WTC11 (cell line): ENCODE data around the gene SEL1L3. TPM values are rescaled to one million over a fixed set of nuclear protein-coding genes. Genes with fewer than 3 reads are reported as not detected.

Source experiments
- ATAC-seq: fragments of 200-7000 bp; cut with Tn5 transposase; 2 replicates; pipeline ENCODE4 v1.10.0; 2021; ENCODE audit warnings: mild to moderate bottlenecking, moderate library complexity
- CTCF ChIA-PET: fragments of 300-600 bp; sonication (Branson Sonifier 250); formaldehyde crosslinking; loops from one replicate; lab custom pipeline; 2021; ENCODE audit warnings: antibody characterized with exemption; lab: Charles Lee
- POLR2A ChIA-PET: fragments of 350-600 bp; sonication (Branson Sonifier 250); formaldehyde crosslinking; loops from one replicate; lab custom pipeline; 2021; ENCODE audit warnings: antibody characterized with exemption; lab: Charles Lee
- DNase-seq: peaks from one replicate; pipeline ENCODE4 v3.0.0; 2021; ENCODE audit warnings: low spot score
- H3K27ac Mint-ChIP-seq: 2 replicates; pipeline ENCODE4 v1.8.0; 2021; ENCODE audit warnings: mixed read lengths
- H3K27me3 Mint-ChIP-seq: 2 replicates; pipeline ENCODE4 v1.8.0; 2021; ENCODE audit warnings: low read depth, mild to moderate bottlenecking, moderate library complexity, mixed read lengths
- H3K36me3 Mint-ChIP-seq: 2 replicates; pipeline ENCODE4 v1.8.0; 2021; ENCODE audit warnings: mixed read lengths
- H3K4me1 Mint-ChIP-seq: 2 replicates; pipeline ENCODE4 v1.8.0; 2022; ENCODE audit warnings: mixed read lengths
- H3K4me3 Mint-ChIP-seq: 2 replicates; pipeline ENCODE4 v1.8.0; 2021; ENCODE audit warnings: mild to moderate bottlenecking, moderate library complexity, mixed read lengths
- H3K9me3 Mint-ChIP-seq: 2 replicates; pipeline ENCODE4 v1.8.0; 2021; ENCODE audit warnings: mixed read lengths
- AFF4 ChIP-seq: sonication (generic); formaldehyde crosslinking; IDR thresholded peaks from 2 replicates; pipeline ENCODE4 v1.8.1; 2023; ENCODE audit warnings: mild to moderate bottlenecking, missing genetic modification reagents, borderline replicate concordance
- ATF1 ChIP-seq: sonication (generic); formaldehyde crosslinking; IDR thresholded peaks from 2 replicates; pipeline ENCODE4 v1.8.1; 2023; ENCODE audit warnings: mild to moderate bottlenecking, moderate library complexity, missing genetic modification reagents
- CBFB ChIP-seq: sonication (generic); formaldehyde crosslinking; IDR thresholded peaks from 2 replicates; pipeline ENCODE4 v1.8.1; 2022; ENCODE audit warnings: mild to moderate bottlenecking, low read depth, missing genetic modification reagents
- ELF4 ChIP-seq: sonication (generic); formaldehyde crosslinking; IDR thresholded peaks from 2 replicates; pipeline ENCODE4 v1.8.1; 2022; ENCODE audit warnings: low read depth, mild to moderate bottlenecking, moderate library complexity, missing genetic modification reagents
- ESRRA ChIP-seq: sonication (generic); formaldehyde crosslinking; IDR thresholded peaks from 2 replicates; pipeline ENCODE4 v1.8.1; 2022; ENCODE audit warnings: mild to moderate bottlenecking, missing genetic modification reagents, borderline replicate concordance
- FOXK1 ChIP-seq: sonication (generic); formaldehyde crosslinking; IDR thresholded peaks from 2 replicates; pipeline ENCODE4 v1.8.0; 2022; ENCODE audit warnings: mild to moderate bottlenecking, moderate library complexity, missing genetic modification reagents
- FOXP4 ChIP-seq: sonication (generic); formaldehyde crosslinking; IDR thresholded peaks from 2 replicates; pipeline ENCODE4 v1.8.0; 2022; ENCODE audit warnings: mild to moderate bottlenecking, missing genetic modification reagents
- GRHL2 ChIP-seq: fragments of 250-450 bp; sonication (Bioruptor Pico); IDR thresholded peaks from 2 replicates; pipeline ENCODE4 v1.8.0; 2022; ENCODE audit warnings: mild to moderate bottlenecking, moderate library complexity; ENCODE audit not compliant: insufficient replicate concordance, severe bottlenecking
- IRF1 ChIP-seq: sonication (generic); formaldehyde crosslinking; IDR thresholded peaks from 2 replicates; pipeline ENCODE4 v1.8.0; 2023; ENCODE audit warnings: missing genetic modification reagents
- PREB ChIP-seq: sonication (generic); formaldehyde crosslinking; IDR thresholded peaks from 2 replicates; pipeline ENCODE4 v1.8.1; 2022; ENCODE audit warnings: mild to moderate bottlenecking, missing genetic modification reagents, moderate library complexity, borderline replicate concordance
- RELA ChIP-seq: sonication (generic); formaldehyde crosslinking; IDR thresholded peaks from 2 replicates; pipeline ENCODE4 v1.8.1; 2022; ENCODE audit warnings: missing genetic modification reagents, mild to moderate bottlenecking, borderline replicate concordance
- USF1 ChIP-seq: sonication (generic); formaldehyde crosslinking; IDR thresholded peaks from 2 replicates; pipeline ENCODE4 v1.8.0; 2022; ENCODE audit warnings: mild to moderate bottlenecking, missing genetic modification reagents
- ZBTB43 ChIP-seq: sonication (generic); formaldehyde crosslinking; IDR thresholded peaks from 2 replicates; pipeline ENCODE4 v1.8.1; 2023; ENCODE audit warnings: mild to moderate bottlenecking, missing genetic modification reagents
- ZNF219 ChIP-seq: sonication (generic); formaldehyde crosslinking; IDR thresholded peaks from 2 replicates; pipeline ENCODE4 v1.8.0; 2023; ENCODE audit warnings: missing genetic modification reagents, mild to moderate bottlenecking, borderline replicate concordance
- ZNF317 ChIP-seq: sonication (generic); formaldehyde crosslinking; IDR thresholded peaks from 2 replicates; pipeline ENCODE4 v1.8.1; 2023; ENCODE audit warnings: low read depth, mild to moderate bottlenecking, moderate library complexity, missing genetic modification reagents, borderline replicate concordance
- ZNF671 ChIP-seq: fragments of 250-450 bp; sonication (Bioruptor Pico); IDR thresholded peaks from 2 replicates; pipeline ENCODE4 v1.8.0; 2021; ENCODE audit warnings: mild to moderate bottlenecking
- total RNA-seq: library from RNA; stranded (reverse); gene quantifications from 3 replicates; pipeline ENCODE4 v1.2.3, GENCODE V29; 2021

The SEL1L3 gene
- total RNA-seq, 1 experiment from 2014 or later = 31.5 TPM

GRCh38 chr4:25816591-25817058 is 46.2 kb downstream of the SEL1L3 start (continued):
- TF ChIP-seq PREB (CRISPR knock-in tag) (no peak), ATF1 (CRISPR knock-in tag) (no peak)
- TF ChIP-seq, all 79 proteins: peak for 0

- ChIA-PET POLR2A (no interaction called here), CTCF (interaction anchor here (1.0 kb wide), 1 partner anchor 23 kb away, joined by 4 read pairs; no protein-coding TSS in a partner anchor)
- no peak overlapping the region for H3K27ac Mint-ChIP-seq
- TF ChIP-seq ESRRA (CRISPR knock-in tag) (no peak), USF1 (CRISPR knock-in tag) (no peak), ZNF219 (no peak), FOXP4 (CRISPR knock-in tag) (no peak), FOXK1 (CRISPR knock-in tag) (no peak), AFF4 (CRISPR knock-in tag) (no peak), IRF1 (no peak), CBFB (CRISPR knock-in tag) (no peak), RELA (CRISPR knock-in tag) (no peak), ZNF317 (no peak), ELF4 (CRISPR knock-in tag) (no peak), ZNF671 (CRISPR knock-in tag) (no peak), ZBTB43 (CRISPR knock-in tag) (no peak), GRHL2 (CRISPR knock-in tag) (no peak)
- peaks cover 24% of the 10 kb centered on the region for H3K27me3 Mint-ChIP-seq
- ATAC-seq (no peak), DNase-seq (no peak)
- peaks cover 44% of the 10 kb centered on the region for H3K36me3 Mint-ChIP-seq
- peaks cover 27% of the 10 kb centered on the region for H3K4me1 Mint-ChIP-seq
- H3K9me3 Mint-ChIP-seq = no peaks in the 10 kb centered on the region
- no peak overlapping the region for H3K4me3 Mint-ChIP-seq
These were observed 47.2 kb downstream of the SEL1L3 start for GRCh38 chr4:25815586-25815985.
